GM18507 (cell line): ENCODE data around the gene TCF7L2.

Experiments
- DNase-seq: peaks from one replicate; pipeline ENCODE4 v3.0.0; 2011; ENCODE audit warnings: low read depth; ENCODE audit not compliant: insufficient read length; ENCODE audit errors: extremely low spot score
- FAIRE-seq: peaks from 2 replicates; lab custom pipeline; 2011; peaks lifted over from hg19 to GRCh38; lab: Jason Lieb, UNC

Gene TCF7L2

GRCh38 chr10:113127901-113128283, 177.8 kb downstream of the TCF7L2 start:
- FAIRE-seq = no peak
- no peak for DNase-seq

- DNase-seq (no peak), FAIRE-seq (no peak)
Observed at GRCh38 chr10:113128450-113129070, 178.5 kb downstream of the TCF7L2 start.

DNA sequence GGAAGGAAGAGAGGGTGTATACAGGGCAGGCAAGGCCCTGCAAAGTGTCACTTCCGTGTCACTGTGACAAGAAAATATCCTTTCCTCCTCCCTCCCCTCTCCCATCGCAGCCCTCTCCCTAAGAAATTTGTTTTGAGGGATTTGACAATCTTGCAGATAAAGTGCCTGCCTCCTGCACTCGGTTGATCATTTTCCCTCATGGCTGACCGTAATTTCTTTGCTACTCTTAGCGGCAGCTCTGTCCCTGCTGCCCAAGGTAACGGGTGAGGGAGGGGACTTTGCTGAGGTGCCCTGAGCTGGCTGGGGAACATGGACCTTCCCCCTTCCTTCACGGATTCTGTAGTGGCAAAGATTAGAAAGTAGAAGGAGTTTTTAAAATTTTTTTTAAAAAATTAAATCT, 179.1 kb downstream of the TCF7L2 start:
- FAIRE-seq (no peak), DNase-seq (no peak)

DNA sequence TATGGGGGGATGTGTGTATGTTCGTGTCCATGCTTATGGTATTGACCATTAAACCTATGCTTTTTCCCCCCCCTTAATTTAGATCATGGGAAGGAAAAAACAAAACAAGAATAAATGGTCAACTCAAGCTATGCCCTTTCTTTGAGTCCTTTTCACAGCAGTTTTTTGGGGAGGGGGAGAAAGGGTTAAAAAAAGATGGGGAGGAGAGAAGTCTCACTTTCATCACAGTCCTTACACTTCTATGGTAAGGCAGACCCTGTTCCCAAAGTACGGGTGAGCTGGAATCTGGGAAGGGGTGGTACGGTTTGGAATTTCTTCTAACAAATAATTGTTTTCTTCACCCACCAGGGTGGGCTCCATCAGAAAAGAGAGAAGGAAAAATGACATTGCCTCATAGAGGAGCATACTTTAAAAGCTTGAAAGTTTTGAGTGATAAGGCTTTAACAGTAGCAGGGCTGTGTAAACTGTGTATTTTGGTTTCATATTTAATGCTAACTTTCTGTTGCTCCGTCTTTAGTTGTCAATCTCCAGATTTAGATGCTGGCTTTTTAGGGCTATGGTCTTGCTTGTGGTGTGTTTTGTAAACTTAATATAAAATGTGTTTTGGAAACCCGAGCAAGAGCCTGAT, 180.1 kb downstream of the TCF7L2 start:
- FAIRE-seq = no peak
- DNase-seq = no peak

DNA sequence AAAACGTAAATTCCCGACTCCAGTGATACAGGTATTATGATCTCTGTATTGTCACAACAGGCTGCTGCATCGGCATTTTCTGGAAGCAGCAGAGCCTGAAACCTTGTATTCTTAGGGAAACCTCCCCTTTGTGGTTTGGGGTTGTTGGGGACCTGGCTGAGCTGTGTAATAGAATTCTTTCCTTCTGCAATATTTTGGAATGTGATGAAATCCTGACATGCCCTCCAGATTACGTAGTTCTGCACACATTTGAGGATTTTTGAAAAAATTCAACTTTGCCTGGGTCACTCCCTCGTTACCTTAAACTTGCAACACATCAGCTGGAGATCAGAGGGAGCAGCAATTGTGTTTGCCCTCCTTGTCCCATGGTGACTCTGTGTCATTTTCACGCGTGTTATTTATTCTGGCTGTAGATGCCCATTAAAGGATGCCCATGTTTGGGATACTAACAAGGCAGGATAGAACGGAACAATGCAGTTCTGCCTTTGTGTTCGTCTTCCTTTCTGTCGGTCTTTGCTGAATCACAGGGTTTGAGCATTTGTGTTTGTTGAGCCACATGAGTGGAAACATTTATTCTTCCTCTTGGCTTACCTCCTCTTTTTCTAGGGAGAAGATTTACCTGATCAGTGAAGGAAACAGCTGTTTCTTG, 181.7 kb downstream of the TCF7L2 start:
- no peak for FAIRE-seq
- no peak for DNase-seq

DNA sequence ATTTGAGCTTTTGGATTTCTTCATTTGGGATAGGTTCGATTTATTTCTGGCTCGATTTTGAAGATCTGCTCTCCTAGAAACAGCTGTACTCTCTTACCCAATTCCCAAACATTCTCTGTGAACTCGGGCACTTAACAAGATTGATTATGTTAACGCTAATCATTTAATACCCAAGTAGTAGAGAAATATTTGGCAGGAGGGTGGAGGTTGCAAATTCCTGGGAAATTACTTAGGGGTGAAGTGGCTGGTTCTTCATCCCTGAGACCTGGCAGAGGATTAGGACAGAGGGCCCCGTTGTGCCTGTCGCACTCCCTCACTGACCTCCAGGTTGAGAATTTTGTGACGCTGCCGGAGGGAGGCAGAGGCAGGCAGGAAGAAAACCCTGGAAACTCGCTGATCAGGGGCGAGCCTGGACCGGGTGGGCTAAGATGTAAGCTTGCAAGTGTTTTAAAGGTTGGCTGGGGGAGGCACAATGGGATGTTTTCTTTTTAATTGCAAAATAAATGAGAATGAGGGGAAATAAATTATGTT, 182.6 kb downstream of the TCF7L2 start:
- DNase-seq (no peak), FAIRE-seq (no peak)

DNA sequence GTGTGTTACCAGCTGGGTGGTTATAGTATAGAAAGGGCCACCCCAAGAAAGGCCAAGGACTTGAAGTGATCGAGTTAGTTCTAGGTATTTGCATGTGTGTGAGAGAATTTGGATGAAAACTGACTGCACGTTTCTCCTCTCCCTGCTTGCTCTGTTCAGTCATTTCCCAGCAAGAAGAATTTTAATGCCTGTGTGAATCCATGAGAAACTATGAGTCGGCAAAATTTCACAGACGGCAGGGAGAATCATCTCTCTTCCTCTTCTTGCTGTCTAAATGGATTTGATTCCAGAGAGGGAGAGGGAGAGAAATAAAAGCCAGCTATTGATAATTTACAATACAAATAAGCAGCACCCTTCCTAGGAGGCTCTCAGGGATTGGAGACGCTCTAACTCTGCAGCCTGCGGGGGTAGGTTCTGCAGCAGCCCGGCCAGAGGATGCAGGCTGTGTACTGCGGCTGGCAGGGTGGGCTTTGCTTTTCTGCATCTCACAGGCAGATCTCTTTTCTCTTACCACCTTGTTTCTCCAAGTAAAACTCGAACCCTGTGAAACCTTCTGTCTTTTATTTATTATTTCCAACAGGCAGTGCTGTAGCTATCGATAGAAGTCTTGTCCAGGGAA, 183.6 kb downstream of the TCF7L2 start:
- FAIRE-seq = no peak
- DNase-seq = no peak

- FAIRE-seq = no peak
- DNase-seq = no peak
Observed at GRCh38 chr10:113135025-113135424, 185.0 kb downstream of the TCF7L2 start.

- FAIRE-seq (no peak), DNase-seq (no peak)
Observed at GRCh38 chr10:113137941-113138685, 188.1 kb downstream of the TCF7L2 start.

DNA sequence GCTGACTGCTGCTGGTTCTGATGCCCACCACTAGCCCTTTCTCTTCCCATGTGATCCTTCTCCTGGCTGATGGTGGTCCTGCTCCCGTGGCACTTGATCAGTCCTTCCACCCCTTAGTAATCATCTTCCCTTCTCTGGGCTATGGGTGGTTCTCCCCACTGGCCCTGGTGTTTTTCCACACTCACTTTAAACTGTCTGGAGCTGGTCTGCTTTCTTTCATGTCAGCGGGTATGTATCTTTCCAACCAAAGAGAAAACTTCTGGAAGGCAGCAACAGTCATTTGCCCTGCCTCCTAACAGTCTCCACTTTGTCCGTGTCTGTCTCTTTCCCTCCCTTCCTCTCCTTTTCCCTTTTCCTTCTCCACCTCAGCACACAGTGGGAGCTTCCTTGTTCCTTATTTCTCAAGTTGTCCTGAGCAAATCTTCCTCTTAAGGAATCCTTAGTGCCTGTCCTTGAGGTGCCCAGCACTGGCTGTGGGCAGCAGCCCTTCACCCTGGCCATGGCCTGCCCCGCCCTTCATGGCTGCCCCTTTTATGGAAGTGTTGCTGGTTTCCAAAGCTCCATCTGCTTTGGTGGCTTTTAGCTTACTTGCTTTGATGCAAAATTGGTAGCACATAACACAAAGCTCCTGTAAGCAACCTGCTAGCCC, 189.0 kb downstream of the TCF7L2 start:
- DNase-seq = no peak
- FAIRE-seq = no peak

- DNase-seq = no peak
- FAIRE-seq = no peak
Observed at GRCh38 chr10:113139699-113140098, 189.7 kb downstream of the TCF7L2 start.

DNA sequence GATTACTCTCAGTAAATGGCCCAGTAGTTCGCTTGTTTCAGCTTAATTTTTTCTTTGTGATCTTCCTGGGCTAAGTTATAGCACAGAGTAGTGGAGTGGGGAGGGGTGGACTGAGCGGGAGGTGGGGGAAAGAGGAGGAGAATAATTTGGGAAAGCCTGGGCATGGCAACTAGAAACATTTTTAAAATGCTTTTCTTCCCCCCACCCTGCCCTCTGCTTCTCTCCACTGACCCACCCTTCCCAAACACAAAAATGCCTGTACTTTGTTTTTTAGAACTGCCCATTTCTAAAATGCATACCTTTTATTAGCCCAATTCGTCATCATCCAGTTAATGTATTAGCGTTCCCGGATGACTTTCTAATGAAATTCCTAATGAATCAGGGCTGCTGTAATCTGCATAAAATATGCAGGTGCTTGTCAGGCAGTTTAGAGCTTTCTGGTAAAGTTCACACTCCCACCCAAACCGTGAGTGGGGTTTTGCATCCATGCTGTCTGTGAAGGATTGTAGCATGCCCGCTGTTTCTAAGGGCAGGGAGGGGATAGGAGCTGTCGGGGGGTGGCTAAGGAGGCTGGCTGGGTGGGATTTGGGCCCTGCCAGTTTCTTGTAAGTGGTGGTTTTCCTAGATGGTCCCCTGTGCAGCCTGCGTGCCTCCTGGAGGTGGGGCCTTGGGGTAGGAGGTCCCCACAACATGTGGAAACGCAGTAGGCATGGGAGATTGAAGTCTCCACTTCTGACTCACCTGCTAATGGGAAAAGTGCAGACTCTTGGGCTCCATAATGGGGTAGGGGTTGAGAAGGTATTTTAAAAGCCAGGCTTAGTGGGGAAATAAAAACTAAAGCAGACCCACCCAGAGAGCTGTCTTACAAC, 190.3 kb downstream of the TCF7L2 start:
- no peak for DNase-seq

GRCh38 chr10:113142601-113143362, 192.7 kb downstream of the TCF7L2 start:
- FAIRE-seq = no peak
- DNase-seq = no peak

More for the DNA sequence above, 190.3 kb downstream of the TCF7L2 start:
- FAIRE-seq = no peak

- FAIRE-seq (no peak), DNase-seq (no peak)
Observed at GRCh38 chr10:113144576-113144975, 194.5 kb downstream of the TCF7L2 start.

- DNase-seq = no peak
- no peak for FAIRE-seq
Observed at GRCh38 chr10:113148071-113148825, 198.2 kb downstream of the TCF7L2 start.

DNA sequence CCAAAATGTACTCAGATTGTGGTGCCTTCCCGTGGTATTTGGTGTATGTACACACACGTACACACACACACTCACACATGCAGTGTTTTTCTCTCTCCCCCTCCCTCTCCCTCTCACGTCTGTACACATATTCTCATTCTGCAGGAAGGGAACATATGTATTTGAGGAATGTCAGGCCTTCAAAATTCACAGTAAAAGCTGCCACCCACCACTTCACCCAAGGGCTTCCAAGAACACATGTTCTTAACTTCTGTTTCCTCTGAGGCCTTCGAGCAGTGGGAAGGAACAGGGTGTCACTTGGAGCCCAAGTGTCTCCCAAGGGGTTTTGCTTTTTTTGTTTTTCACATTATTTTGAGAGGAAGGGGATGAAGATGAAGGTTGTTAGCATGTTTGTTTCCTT, 198.9 kb downstream of the TCF7L2 start:
- DNase-seq = no peak
- FAIRE-seq = no peak

GRCh38 chr10:113149626-113150025, 199.6 kb downstream of the TCF7L2 start:
- FAIRE-seq (no peak), DNase-seq (no peak)
